Hindlimb muscle (tissue), 1 donor: ENCODE results near the gene DNAI7. TPM values are rescaled to one million over a fixed set of nuclear protein-coding genes. Genes with fewer than 3 reads are reported as not detected.

ENCODE experiments used
- DNase-seq: peaks from one replicate; pipeline ENCODE4 v3.0.0-alpha.2; 2013
- polyA plus RNA-seq: library from polyadenylated mRNA; unstranded; fragments of 120-200 nt; gene quantifications from one replicate; pipeline ENCODE4 v1.2.1, GENCODE V29; 2013; ENCODE audit not compliant: insufficient read length

The DNAI7 gene, protein sequence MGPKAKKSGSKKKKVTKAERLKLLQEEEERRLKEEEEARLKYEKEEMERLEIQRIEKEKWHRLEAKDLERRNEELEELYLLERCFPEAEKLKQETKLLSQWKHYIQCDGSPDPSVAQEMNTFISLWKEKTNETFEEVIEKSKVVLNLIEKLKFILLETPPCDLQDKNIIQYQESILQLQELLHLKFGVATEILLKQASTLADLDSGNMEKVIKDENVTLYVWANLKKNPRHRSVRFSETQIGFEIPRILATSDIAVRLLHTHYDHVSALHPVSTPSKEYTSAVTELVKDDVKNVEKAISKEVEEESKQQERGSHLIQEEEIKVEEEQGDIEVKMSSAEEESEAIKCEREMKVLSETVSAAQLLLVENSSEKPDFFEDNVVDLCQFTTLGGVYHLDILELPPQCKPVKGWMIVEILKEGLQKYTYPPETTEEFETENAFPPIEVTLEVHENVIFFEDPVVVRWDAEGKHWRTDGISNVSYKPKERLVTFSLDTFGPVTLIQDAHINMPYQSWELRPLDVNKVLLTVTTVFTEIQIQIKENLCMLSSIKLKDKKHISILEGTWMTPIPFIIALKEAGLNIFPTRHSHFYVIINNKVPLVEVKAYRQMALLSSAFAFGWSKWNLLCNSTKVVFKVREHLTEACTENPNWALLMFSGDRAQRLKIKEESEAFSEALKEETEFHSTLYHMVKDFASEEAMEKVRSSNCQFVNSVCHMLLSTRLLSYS
- polyA plus RNA-seq = 0.84 TPM

DNA sequence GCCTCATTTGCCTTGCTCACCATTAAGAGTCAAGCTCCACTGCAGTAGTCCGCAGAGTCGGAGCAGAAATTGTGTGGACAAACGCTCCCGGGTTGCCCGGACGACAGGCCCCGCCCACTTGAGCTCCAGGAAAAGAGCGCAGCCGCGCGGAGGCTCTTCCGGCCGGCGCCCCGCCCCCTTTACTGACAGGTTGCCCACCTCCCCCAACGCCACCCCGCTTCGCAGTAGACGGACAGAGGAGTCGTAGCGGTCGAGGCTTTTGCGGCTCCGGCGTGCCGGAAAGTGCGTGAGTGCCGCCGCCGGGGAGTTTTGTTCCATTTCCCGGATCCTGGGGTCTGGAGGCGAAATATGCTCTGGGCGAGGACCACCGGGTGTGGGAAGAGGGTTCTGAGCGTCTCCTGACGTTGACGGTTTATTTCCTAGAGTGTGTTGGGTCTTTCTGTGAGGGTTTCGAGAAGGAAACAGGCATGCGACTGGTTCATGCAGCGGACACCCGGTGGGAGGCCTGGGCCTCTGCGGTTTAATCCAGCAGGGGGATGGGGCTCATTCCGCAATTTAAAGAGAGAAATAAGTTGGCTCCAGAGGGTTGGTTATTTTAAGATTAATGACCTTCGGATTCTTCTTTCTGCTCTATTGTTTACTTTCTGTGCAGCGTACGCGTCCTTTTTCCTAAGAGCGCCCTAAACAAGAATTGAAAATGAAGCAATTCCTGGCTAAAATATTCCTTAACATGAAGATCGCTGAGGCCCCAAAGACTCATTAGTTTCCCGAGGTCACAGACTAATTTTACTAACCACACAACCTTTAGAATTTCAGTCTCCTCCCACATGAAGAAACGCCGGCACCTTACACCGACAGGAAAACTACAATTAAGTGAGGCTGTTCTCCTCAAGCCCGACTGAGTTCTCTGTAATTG lies at the start of gene DNAI7, which contains the start of gene ETFRF1:
DNAI7 (minus strand) TSS at position 105 of the 916 bp plus-strand sequence; CDS start at position 23, 82 bp downstream.
ETFRF1 (plus strand) TSS at position 182 of the 916 bp plus-strand sequence. CDS start 8,720 bp downstream, outside the sequence.
- DNase-seq = peak; percentile 97

DNA sequence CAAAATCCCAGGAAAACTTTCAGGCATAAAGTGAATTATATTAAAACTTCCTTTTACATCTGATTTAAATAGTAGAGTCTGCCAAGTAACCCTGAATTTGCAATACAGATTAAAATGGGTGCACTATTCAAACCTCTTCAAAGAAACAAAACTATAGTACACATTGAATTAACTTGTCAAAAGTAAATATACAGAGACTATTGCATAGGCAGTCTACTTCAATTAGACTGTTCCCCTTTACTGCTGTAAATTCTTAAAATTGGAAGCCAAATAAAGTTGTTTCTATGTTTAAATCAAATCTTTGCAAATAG lies 48.7 kb upstream of the DNAI7 start:
- DNase-seq = no peak

DNA sequence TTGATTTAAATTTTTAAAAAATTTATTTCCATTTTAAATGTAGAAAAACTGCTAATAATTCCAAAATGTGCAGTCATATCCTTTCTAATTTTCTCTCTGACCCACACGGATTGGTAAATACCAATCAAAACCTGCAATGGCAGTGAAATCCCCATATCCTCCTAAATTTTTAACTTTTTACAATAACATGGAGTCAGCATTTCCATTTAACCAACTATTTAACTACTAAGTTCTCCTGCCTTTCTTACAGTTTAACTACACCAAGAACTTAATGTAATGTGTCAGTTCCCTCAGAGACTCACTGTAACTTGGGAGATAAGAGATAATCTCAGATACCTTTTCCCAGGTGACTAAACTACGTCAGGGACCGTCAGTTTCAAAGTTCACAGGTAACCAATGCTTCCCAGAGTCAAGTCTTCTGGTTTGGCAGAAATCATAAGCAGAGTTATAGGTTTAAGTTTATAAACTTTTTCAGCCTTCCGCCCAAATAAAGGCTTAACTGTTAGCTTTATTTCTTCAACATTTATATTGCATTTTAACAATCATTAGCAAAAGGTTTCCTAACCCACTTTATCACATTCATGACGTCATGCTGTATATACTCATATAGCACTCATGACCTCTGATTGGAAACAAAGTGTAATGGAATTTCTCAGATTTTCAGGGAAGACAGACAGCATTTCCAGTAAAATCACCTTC lies 48.2 kb upstream of the DNAI7 start:
- DNase-seq = no peak

DNA sequence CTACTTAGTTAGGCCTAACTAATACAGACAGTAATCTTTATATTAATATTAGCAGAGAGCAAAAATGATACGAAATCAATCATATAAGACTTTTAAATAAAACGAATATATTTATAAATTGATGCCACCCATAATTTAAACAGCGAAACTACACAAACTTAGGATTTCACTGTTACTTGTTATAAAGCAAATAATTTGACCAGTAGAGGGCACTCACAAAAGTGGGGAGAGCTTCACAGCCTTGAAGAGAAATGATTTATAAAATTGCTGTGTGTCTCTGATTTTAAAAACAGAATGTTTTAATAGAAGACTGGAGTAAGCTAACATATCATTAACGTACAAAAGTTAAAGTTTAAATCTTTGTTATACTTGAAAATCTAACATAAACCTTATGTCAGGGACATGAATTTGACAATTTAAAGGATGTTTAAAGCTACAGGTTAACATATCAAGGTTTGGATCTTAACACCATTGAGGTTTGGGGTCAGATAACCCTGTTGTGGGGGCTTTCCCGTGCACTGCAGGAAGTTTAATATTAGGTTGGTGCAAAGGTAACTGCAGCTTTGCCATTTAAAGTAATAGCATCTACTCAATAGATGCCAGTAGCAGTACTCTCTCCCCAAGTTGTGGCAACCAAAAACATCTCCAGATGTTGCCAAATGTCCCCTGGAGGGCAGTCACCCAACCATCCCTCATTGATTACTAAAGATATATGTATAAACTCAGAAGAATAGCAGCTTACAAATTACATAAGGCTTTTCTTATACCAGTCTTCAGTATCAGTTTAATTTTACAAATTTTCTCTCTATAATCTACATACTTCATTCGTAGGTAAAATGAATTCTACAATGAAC lies 46.4 kb upstream of the DNAI7 start:
- peak; percentile 23 for DNase-seq

DNA sequence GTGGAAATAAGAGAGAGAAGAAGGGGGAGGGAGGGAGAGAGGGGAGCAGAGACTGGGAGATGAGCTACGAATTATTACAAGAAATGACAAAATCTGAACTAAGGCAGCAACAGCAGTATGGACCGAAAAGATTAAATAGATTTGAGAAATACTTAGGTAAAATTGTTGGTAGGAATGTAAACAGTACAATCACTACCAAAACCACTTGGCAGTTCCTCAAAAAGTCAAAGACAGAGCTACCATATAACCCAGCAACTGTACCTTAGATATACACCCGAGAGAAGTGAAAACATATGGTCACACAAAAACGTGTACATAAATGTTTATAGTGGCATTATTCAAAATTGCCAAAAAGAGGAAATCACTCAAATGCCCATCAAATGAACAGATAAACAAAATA lies 41.7 kb upstream of the DNAI7 start:
- no peak for DNase-seq

DNA sequence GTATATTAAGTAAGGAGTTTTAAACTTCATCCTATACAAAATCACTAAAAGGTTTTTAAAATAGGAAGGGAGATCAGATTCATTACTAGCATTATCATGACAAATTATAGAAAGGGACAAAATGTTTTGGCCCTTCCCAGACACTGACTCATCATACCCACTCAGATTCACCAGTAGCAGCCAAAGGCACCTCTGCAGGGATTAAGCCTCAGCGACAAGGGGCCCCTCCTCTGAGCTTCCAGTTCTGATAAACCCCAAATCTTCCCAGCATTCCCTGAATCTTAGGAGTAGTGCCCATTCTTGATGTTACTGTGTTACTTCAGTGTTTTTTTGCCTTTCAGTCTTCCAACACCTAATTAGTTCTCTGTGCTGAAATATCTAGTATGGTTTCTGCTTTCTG lies 41.2 kb upstream of the DNAI7 start:
- no peak for DNase-seq

DNA sequence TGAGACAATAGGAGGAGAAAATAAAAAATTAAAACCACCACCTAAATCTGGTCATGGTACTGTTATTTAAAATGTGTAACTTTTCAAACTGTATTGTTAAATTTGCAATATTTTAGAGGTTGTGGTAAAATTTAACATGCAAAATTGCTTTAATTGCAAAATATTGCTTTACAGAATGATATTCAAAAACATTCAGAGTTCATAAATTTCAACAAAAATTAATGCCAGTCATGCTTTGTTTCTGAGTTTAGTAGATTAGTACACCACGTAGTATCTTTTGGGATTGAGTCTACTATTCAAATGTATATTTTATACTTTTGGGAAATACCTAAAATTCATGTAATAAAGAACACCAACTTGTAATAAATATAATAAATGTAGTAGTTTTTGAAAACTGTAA lies 18.4 kb upstream of the DNAI7 start:
- DNase-seq = no peak

DNA sequence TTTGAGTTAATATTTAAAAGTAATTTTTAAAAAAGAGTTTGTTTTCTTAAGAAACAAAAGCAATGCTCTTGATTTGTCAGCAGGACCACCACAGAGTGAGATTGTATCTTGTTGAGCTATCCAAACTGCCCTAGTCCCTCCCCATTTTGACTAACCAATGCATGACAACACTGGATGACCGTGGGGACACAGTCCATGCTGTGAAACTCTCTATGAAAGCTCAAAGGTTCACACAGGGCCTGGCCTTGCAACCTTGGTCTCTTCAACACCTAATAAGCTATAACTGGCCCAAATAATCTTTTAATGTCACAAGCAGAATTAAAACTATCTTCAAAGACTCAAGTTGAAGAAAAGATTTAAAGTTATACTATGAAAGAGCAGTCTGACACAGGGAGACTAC lies 13.6 kb upstream of the DNAI7 start:
- no peak for DNase-seq

DNA sequence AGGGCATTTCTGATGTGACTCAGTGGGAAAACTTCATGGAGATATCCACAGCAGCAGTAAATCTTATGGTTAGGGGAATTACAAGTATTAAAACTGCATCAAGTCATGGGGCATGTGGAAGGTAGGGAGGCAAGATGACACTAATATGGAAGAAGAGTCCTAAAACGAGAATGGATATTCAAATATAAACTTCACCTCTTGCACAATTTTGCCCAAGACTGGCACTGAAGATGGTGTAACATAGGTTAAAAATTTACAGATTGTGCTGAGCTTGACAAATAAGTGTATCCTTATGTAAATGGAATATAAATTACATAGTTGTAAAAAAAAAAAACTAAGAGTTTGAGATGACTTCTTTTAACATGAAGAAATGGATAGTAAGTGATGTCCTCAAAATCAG lies 12.9 kb upstream of the DNAI7 start:
- no peak for DNase-seq

DNA sequence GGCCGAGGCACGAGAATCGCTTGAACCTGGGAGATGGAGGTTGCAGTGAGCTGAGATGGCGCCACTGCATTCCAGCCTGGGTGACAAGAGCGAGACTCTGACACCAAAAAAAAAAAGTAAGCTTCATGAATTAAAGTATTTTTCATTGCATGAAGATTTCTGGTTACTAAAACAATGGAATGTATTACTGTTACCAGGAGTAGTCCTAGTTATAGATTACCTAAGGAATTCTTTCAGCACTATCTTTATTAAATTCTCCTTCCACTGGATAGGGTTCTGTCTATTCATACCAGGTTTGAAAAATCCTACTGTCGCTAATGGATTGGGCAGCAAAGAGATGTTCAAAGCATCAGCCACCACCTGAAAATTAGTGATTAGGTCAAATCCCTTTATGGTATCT lies 12.5 kb upstream of the DNAI7 start:
- DNase-seq = no peak

DNA sequence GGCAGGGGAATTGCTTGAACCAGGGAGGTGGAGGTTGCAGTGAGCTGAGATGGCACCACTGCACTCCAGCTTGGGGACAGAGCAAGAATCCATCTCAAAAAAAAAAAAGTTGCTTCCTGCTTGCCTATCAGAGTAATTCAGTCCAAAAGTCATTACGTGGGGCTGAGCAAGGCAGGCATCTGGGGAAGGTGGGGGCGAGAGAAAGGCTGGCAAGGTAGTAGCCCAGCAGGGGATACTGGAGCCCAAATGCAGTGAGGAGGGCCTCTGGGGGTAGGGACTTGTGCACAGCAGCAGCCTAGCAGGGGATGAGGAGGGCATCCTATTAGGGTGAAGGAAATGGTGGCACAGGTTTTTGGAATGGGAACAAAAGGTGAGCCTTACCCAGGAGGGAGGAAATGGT lies 7.2 kb upstream of the DNAI7 start:
- no peak for DNase-seq

DNA sequence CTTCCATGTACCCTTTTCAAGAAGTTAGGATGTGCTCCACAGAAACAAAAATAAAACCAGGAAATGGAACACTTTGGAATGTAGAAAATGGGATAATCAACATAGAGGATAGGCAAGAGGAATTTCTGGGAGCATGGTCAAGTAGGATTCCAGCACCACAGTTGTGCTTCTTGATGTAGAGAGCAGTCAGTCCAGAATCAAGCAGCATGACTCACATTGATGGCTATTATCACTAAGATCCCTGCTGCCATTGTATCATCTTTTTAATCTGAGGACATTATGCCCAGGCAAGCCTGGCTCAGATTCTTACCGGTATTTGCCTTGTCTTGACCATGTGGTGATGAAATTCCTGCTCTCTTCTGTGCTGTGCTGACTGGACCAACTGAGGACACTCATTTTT lies 5.7 kb upstream of the DNAI7 start:
- DNase-seq = no peak

DNA sequence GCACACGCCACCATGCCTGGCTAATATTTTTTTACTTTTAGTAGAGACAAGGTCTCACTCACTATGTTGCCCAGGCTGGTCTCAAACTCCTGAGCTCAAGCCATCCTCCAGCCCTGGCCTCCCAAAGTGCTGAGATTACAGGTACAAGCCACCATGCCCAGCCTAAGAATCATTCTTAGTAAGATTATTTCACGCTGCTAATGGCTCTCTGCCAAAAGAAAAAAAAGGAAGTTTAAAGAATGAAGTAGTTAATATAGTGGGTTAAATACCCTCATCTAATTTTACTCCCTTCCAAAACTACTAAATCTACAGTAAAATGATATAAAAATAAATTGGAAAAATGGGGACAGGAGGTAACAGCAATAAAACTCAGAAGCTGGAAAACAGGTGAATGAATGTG lies 2.6 kb upstream of the DNAI7 start:
- no peak for DNase-seq

DNA sequence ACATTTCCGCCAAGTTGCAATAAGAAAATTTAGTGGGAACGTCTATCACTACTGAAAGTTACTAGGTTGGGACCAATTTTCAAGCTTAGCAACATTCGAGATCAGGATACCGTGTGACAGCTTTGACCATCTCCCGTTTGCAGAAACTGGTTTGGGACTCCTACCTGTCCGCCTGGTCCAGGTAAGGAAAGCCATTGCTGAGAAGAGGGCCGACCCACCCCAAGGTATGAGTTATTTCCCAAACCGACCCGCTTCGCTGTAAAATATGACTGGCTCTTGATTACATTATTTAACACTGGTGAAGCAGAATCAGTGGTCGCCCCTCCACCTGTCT lies 271 bp downstream of the DNAI7 start:
- no peak for DNase-seq

DNA sequence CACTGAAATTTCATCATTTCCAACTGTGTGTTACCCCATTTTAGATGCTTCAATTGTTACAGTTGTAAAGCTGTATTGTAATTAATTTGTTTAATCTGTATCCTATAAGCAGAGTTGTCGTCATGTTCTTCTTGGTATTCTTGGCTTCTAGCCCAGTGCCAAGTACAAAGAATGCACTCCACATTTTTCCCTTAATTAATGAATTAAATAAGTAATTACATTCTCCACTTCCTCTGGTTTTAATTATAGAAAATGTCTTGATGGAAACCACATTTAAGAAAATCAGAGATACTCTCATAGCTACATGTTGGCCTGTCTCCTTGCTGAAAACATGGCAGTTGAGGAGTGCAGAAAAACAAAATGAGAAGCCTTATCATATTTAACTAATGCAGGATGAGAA lies 746 bp downstream of the DNAI7 start:
- DNase-seq = no peak

DNA sequence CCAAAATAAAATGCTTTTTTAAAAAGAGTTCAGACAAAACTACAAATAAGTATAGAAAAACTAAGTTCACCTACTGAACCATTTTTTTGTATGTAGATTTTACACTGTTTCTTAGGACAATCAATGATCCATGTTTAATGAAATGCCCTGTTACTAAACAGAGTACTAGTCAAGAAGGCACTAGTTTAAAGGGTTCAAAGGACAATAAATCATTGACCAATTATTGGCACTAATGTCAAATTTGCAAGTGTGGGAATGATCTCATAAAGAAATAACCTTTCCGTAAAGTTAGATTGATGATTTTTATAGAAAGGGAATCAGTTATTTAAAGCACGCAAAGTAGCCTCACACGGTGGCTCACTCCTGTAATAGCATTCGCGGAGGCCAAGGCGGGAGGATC lies 4.2 kb downstream of the DNAI7 start:
- DNase-seq = no peak

DNA sequence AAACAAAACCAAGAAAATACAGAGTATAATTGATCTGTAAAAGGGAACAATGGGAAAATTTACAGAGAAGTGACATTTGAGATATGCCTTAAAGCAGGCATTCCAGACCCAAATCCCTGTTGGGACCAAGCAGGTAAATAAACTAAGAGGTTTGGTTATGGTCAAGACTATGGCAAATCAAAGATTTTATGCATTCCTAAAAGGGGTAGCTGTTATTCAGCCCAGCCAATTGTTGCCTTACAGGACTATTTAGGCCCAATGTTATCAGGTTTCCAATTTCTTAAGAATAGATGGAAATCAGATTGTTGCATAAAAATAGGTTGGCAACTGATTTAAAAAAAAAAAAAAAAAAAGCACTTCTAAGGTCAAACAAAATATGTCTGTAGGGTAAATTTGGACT lies 5.3 kb downstream of the DNAI7 start:
- DNase-seq = no peak

DNA sequence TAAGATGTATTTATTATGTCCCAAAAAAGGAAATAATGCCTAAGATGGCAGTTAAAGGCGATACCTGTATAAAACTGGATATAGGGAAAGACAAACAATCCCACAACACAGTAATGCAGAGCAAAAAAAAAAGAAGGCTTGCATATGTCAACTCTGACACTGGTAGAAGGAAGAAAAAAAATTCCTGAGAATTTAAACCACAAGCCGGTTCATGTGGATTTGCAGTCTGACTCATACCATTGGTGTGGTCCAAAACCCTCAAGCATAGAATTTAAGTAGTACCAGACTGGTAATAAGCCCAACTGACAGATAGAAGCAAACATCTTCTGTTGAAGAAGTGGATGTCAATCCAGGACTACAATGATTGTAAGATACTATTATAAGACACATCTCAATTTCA lies 7.2 kb downstream of the DNAI7 start:
- DNase-seq = no peak

DNA sequence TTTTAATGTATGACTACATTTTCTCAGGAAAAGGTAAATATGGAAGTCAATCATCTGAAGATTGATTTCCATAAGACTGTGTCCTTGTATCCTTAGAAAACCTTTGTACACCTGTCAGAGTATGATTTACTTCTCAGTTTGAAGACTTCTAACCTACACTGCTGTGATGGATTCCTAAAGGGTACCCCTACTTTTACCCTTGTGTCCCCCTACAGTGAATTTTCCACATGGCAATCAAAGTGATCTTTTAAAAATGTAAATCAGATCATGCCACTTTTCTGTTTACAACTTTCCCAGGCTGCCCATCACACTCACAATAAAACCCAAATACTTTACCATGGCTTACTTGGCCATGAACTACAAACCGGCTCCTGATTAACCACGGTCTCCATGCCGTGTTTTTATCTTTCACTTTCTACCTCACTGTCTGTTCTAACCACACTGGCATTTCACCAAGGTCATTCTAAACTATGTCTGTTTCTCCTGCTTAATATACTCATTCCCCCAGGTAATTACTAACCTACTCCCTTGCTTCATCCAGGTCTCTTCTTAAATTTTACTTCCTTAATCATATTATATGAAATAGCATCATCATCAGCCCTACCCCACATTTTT lies 8.1 kb downstream of the DNAI7 start:
- no peak for DNase-seq

DNA sequence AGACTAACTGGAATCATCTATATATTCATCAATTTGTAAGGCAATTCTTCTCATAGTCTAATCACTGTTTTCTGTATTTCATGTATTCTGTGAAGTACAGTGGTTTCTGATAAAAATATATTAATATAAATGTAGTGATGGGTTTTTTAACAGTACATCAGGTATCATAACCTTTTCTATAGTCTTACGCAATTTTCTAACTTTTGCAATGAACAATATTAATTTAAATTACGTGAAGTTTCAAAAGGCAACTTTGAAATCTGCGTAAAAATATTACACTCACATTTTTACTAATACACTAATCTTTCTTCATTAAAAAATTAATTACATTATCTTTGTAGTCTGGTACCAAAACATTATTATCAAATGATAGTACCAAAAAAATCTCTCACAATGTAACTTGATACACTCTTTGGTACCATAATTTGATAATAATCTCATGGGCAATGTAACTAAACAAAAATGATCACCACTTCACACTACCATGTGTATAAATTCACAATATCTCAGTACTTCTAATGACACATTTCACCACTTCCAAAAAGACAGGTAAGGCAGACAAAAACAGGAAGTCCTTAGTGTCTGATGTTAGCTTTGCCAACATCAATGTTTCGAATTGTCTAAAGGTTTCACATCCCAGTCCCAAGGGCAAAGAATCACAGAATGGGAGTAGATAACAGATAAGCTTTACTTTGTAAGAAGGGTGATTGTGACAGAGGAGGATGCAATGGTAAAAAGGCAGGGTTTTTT lies 8.7 kb downstream of the DNAI7 start:
- no peak for DNase-seq
